Measurements from ENCODE around the gene STX18.

The STX18 gene

GRCh38 chr4:4374388-4375098 is 167.3 kb downstream of the STX18 start:
- no peak for DNase-seq
